Body of pancreas (tissue), 4 donors: ENCODE data around the gene UBR1. TPM values are rescaled to one million over a fixed set of nuclear protein-coding genes. Genes with fewer than 3 reads are reported as not detected.
"Not testable (repeated sequence)": the region's sequence is repeated elsewhere in the genome, so short reads cannot be mapped to it uniquely, and the experiment has no call there.

Experiments used
- ATAC-seq: fragments of 150-250 bp; one replicate; pipeline ENCODE4 v1.9.1; 2016
- DNase-seq, 4 donors: peaks; one replicate each; pipeline ENCODE4 v3.0.0-alpha.2; 2019
- H3K27ac ChIP-seq, 4 donors: fragments of 200-600 bp; sonication (generic); 1 replicate in 3 of 4; 2 replicates in 1 of 4; pipeline versions ENCODE4 v1.5.1 to v1.6.1; 2016 to 2019; ENCODE audit warnings: mild to moderate bottlenecking in 1 of 4, mixed read lengths in 1 of 4, moderate library complexity in 1 of 4
- H3K27me3 ChIP-seq, 2 donors: fragments of 200-600 bp; sonication (generic); one replicate each; pipeline ENCODE4 v1.6.0; 2016; ENCODE audit warnings: mild to moderate bottlenecking in 1 of 2
- H3K36me3 ChIP-seq, 2 donors: fragments of 200-600 bp; sonication (generic); replicated peaks in 1 of 2; 2 replicates each; pipeline ENCODE4 v1.5.1; 2016; ENCODE audit warnings: low read depth in 2 of 2; ENCODE audit not compliant: insufficient read depth in 1 of 2
- H3K4me1 ChIP-seq: fragments of 200-600 bp; sonication (generic); one replicate; pipeline ENCODE4 v1.6.0; 2016
- H3K4me3 ChIP-seq, 2 donors: fragments of 200-600 bp; sonication (generic); 1 replicate in 1 of 2; 2 replicates in 1 of 2; pipeline ENCODE4 v1.5.1; 2016 to 2019
- H3K9me3 ChIP-seq, 3 donors: fragments of 200-600 bp; sonication (generic); 1 replicate in 2 of 3; 2 replicates in 1 of 3; pipeline ENCODE4 v1.5.1; 2016
- CTCF ChIP-seq, 7 experiments: fragments of 450-650 bp in 4 of 7; fragments of 200-600 bp in 3 of 7; sonication (generic) in 3 of 7; IDR thresholded peaks; one replicate each; pipeline ENCODE4 v1.5.1; 2016 to 2019; ENCODE audit warnings: antibody characterized with exemption in 7 of 7
- POLR2A ChIP-seq, 3 donors: fragments of 450-650 bp; IDR thresholded peaks; one replicate each; pipeline ENCODE4 v1.6.1; 2016; ENCODE audit warnings: antibody characterized with exemption in 3 of 3, mild to moderate bottlenecking in 2 of 3
- WGBS, 2 donors: methylation state at CpG; one replicate each; pipeline ENCODE4 v1.1.5; 2017; 5-methylcytosine and 5-hydroxymethylcytosine counted together
- intact Hi-C: fragments of 100-400 bp; cut with DNase I; formaldehyde crosslinking; loops from one replicate; pipeline ENCODE4 v1.15.1; 2023
- total RNA-seq, 2 donors: library from RNA; depleted of rRNA; stranded (reverse); fragments of >200 nt; gene quantifications; one replicate each; pipeline ENCODE4 v1.1.0, GENCODE V29; 2016

Gene UBR1
- total RNA-seq, 2 donors from 2014 or later = 18.5 to 29.3 TPM

GRCh38 chr15:43007551-43007950, 98.3 kb downstream of the UBR1 start:
- Histone ChIP-seq H3K4me3 (no peak overlapping the region), H3K27ac (no peak overlapping the region), H3K27me3 (no peaks in the 10 kb centered on the region), H3K9me3 (no peaks in the 10 kb centered on the region), H3K4me1 (no peaks in the 10 kb centered on the region), H3K36me3 (peaks cover 9 to 17% of the 10 kb centered on the region in 2 donors)
- TF ChIP-seq CTCF (IDR thresholded peaks at IDR 0.05) = no peak
- no peak for TF ChIP-seq POLR2A (IDR thresholded peaks at IDR 0.05)
- no peak for DNase-seq
- 96 to 100% methylated on average over 1 of the region's 1 CpG for WGBS, 2 donors
- no peak for ATAC-seq
- intact Hi-C loops = no loop called here

DNA sequence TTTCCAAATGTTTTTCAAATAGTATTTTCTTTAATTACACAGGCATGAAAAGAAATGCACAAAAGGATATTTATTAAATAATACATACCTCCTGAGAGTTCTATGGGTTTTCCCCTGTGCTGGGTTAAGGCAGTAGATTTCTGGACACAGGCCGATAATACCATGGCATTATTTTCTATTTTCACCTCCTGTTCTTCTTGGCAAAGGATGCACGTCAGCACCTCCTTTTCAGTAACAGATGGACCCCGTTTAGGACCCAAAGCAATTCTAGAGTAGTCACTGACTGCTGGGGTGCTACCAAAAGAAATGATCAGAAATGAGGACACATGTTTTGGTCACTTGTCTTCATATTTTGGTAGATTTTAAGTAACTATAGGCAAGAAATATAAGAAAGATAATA, 98.8 kb downstream of the UBR1 start:
- intact Hi-C loops = no loop called here
- Histone ChIP-seq H3K27ac (no peak overlapping the region), H3K27me3 (no peaks in the 10 kb centered on the region), H3K4me1 (no peaks in the 10 kb centered on the region), H3K36me3 (peaks cover 9 to 18% of the 10 kb centered on the region in 2 donors), H3K4me3 (no peak overlapping the region), H3K9me3 (no peaks in the 10 kb centered on the region)
- WGBS, 2 donors = 96 to 98% methylated on average over 3 of the region's 3 CpGs
- DNase-seq = no peak
- no peak for TF ChIP-seq CTCF (IDR thresholded peaks at IDR 0.05)
- no peak for TF ChIP-seq POLR2A (IDR thresholded peaks at IDR 0.05)
- ATAC-seq = no peak

GRCh38 chr15:43004886-43005595, 100.8 kb downstream of the UBR1 start:
- peaks cover 9 to 17% of the 10 kb centered on the region in 2 donors for H3K36me3 ChIP-seq
- 95 to 100% methylated on average over 6 to 27 of the region's 42 CpGs for WGBS, 2 donors
- H3K27me3 ChIP-seq, H3K4me1 ChIP-seq, intact Hi-C loops, DNase-seq, H3K4me3 ChIP-seq, H3K9me3 ChIP-seq, ATAC-seq, H3K27ac ChIP-seq: not testable (repeated sequence)

- whole genome bisulfite sequencing, 2 donors = 92 to 97% methylated on average over 4 of the region's 4 CpGs
- Histone ChIP-seq H3K9me3 (no peaks in the 10 kb centered on the region), H3K27ac (no peak overlapping the region), H3K4me1 (no peaks in the 10 kb centered on the region), H3K27me3 (no peaks in the 10 kb centered on the region), H3K4me3 (no peak overlapping the region), H3K36me3 (peaks cover 0 to 15% of the 10 kb centered on the region in 2 donors)
- TF ChIP-seq CTCF (IDR thresholded peaks at IDR 0.05) (no peak), POLR2A (IDR thresholded peaks at IDR 0.05) (no peak)
- intact Hi-C loops = no loop called here
- no peak for ATAC-seq
- DNase-seq = no peak
Observed at GRCh38 chr15:42999201-42999779, 106.5 kb downstream of the UBR1 start.

- no peak overlapping the region for H3K4me3 ChIP-seq
- no peak for ATAC-seq
- 91 to 94% methylated on average over 7 of the region's 7 CpGs for WGBS, 2 donors
- H3K36me3 ChIP-seq = peaks cover 0 to 10% of the 10 kb centered on the region in 2 donors
- TF ChIP-seq POLR2A (IDR thresholded peaks at IDR 0.05) = no peak
- no peak for TF ChIP-seq CTCF (IDR thresholded peaks at IDR 0.05)
- no peak for DNase-seq
- intact Hi-C loops = no loop called here
- no peaks in the 10 kb centered on the region for H3K9me3 ChIP-seq
- no peaks in the 10 kb centered on the region for H3K27me3 ChIP-seq
- H3K27ac ChIP-seq = no peak overlapping the region
- H3K4me1 ChIP-seq = no peaks in the 10 kb centered on the region
Observed at GRCh38 chr15:42996871-42997270, 109.0 kb downstream of the UBR1 start.
